ENCODE results near the gene DOCK6. TPM values are rescaled to one million over a fixed set of nuclear protein-coding genes. Genes with fewer than 3 reads are reported as not detected.

Gene DOCK6
- polyA plus RNA-seq, 1 donor (not counting 4 experiments of a cell fraction or from before 2014, with no cell fraction given), result 9.1 TPM

GRCh38 chr19:11288349-11288748 lies 26.0 kb upstream of the DOCK6 start:
- Histone ChIP-seq H3K79me2 (ENCODE audit: control insufficient read depth, insufficient read depth, low read length) (no peaks in the 10 kb centered on the region), H3K4me3 (ENCODE audit: control insufficient read depth in 2 of 3, extremely low read depth in 1 of 3, insufficient read depth in 2 of 3, low read depth in 1 of 3, low read length in 3 of 3) (no peak overlapping the region), H3K27me3 (ENCODE audit: control insufficient read depth, extremely low read depth, insufficient read depth, low read length) (no peaks in the 10 kb centered on the region), H2AFZ (ENCODE audit: control insufficient read depth, low read length) (no peak overlapping the region), H3K4me1 (ENCODE audit: control insufficient read depth, extremely low read depth, insufficient read depth, low read length) (peaks cover under 1% of the 10 kb centered on the region), H3K9me1 (ENCODE audit: control insufficient read depth, extremely low read depth, insufficient read depth, low read length) (no peaks in the 10 kb centered on the region), H4K20me1 (ENCODE audit: control insufficient read depth, extremely low read depth, insufficient read depth, low read length) (no peaks in the 10 kb centered on the region), H3K36me3 (ENCODE audit: control insufficient read depth in 2 of 2, extremely low read depth in 1 of 2, insufficient read depth in 2 of 2, low read length in 2 of 2) (no peaks in the 10 kb centered on the region), H3K9me3 (ENCODE audit: control insufficient read depth, low read depth, low read length) (no peaks in the 10 kb centered on the region), H3K9ac (ENCODE audit: control insufficient read depth, extremely low read depth, insufficient read depth, low read length) (no peak overlapping the region), H3K27ac (ENCODE audit: control insufficient read depth, insufficient read depth, low read length) (no peak overlapping the region), H3K4me2 (ENCODE audit: control insufficient read depth, extremely low read depth, insufficient read depth, low read depth, low read length) (no peak overlapping the region)
- no peak for FAIRE-seq
- TF ChIP-seq CTCF (optimal IDR thresholded peaks at IDR 0.05 in 1 of 3, IDR thresholded peaks at IDR 0.05 in 1 of 3, conservative IDR thresholded peaks at IDR 0.05 in 1 of 3; ENCODE audit: extremely low read depth in 1 of 3, insufficient read depth in 2 of 3, low read length in 3 of 3) (peak; percentile 54 to 55 (median 54)), EZH2 (IDR thresholded peaks at IDR 0.05; ENCODE audit: low read length) (no peak)
- dilution Hi-C loops (cut with MboI; ENCODE audit: extremely low pct_ligation_motif_present, low sequenced_read_pairs), result no loop called here
- DNase-seq (ENCODE audit: low read depth, low spot score), result no peak

DNA sequence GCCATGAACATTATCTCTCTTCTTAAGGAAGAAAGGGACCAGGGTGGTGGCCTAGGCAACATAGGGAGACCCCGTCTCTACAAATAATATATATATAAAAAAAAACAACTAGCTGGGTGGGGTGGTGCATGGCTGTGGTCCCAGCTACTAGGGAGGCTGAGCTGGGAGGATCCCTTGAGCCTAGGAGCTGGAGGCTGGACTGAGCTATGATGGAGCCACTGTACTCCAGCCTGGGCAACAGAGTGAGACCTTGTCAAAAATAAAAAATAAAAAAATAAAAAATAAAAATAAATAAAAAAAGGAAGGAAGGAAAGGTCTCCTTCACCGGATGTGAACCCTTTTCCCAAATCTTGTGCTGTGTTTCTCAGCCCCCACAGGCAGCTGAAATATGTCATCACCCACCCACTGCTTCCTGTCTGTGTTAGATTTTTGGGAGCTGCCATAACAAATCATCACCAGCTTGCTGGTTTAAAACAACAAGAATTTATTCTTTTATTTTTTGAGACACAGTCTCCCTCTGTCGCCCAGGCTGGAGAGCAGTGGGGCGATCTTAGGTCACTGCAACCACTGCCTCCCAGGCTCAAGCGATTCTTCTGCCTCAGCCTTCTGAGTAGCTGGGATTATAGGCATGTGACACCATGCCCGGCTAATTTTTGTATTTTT lies 24.1 kb upstream of the DOCK6 start:
- no peak for FAIRE-seq
- Histone ChIP-seq H3K9me1 (ENCODE audit: control insufficient read depth, extremely low read depth, insufficient read depth, low read length) (no peaks in the 10 kb centered on the region), H3K4me1 (ENCODE audit: control insufficient read depth, extremely low read depth, insufficient read depth, low read length) (peaks cover 3% of the 10 kb centered on the region), H3K4me2 (ENCODE audit: control insufficient read depth, extremely low read depth, insufficient read depth, low read depth, low read length) (no peak overlapping the region), H3K27me3 (ENCODE audit: control insufficient read depth, extremely low read depth, insufficient read depth, low read length) (no peaks in the 10 kb centered on the region), H3K36me3 (ENCODE audit: control insufficient read depth in 2 of 2, extremely low read depth in 1 of 2, insufficient read depth in 2 of 2, low read length in 2 of 2) (no peaks in the 10 kb centered on the region), H2AFZ (ENCODE audit: control insufficient read depth, low read length) (no peak overlapping the region), H3K27ac (ENCODE audit: control insufficient read depth, insufficient read depth, low read length) (no peak overlapping the region), H3K9me3 (ENCODE audit: control insufficient read depth, low read depth, low read length) (no peaks in the 10 kb centered on the region), H3K9ac (ENCODE audit: control insufficient read depth, extremely low read depth, insufficient read depth, low read length) (no peak overlapping the region), H4K20me1 (ENCODE audit: control insufficient read depth, extremely low read depth, insufficient read depth, low read length) (no peaks in the 10 kb centered on the region), H3K4me3 (ENCODE audit: control insufficient read depth in 2 of 3, extremely low read depth in 1 of 3, insufficient read depth in 2 of 3, low read depth in 1 of 3, low read length in 3 of 3) (no peak overlapping the region), H3K79me2 (ENCODE audit: control insufficient read depth, insufficient read depth, low read length) (no peaks in the 10 kb centered on the region)
- dilution Hi-C loops (cut with MboI; ENCODE audit: extremely low pct_ligation_motif_present, low sequenced_read_pairs), result no loop called here
- no peak for TF ChIP-seq CTCF (optimal IDR thresholded peaks at IDR 0.05 in 1 of 3, IDR thresholded peaks at IDR 0.05 in 1 of 3, conservative IDR thresholded peaks at IDR 0.05 in 1 of 3; ENCODE audit: extremely low read depth in 1 of 3, insufficient read depth in 2 of 3, low read length in 3 of 3)
- no peak for TF ChIP-seq EZH2 (IDR thresholded peaks at IDR 0.05; ENCODE audit: low read length)
- DNase-seq (ENCODE audit: low read depth, low spot score), result no peak

All from keratinocyte (primary cell).